Airway epithelial cell (primary cell): ENCODE measurements around the gene ULBP1. TPM values are rescaled to one million over a fixed set of nuclear protein-coding genes. Genes with fewer than 3 reads are reported as not detected.

Experiments
- total RNA-seq: library from RNA; depleted of rRNA; stranded (reverse); fragments of >200 nt; gene quantifications from 2 replicates; pipeline ENCODE4 v1.2.3, GENCODE V29; 2015

The ULBP1 gene
- total RNA-seq = 0.05 and 0.28 TPM in 2 replicates

DNA sequence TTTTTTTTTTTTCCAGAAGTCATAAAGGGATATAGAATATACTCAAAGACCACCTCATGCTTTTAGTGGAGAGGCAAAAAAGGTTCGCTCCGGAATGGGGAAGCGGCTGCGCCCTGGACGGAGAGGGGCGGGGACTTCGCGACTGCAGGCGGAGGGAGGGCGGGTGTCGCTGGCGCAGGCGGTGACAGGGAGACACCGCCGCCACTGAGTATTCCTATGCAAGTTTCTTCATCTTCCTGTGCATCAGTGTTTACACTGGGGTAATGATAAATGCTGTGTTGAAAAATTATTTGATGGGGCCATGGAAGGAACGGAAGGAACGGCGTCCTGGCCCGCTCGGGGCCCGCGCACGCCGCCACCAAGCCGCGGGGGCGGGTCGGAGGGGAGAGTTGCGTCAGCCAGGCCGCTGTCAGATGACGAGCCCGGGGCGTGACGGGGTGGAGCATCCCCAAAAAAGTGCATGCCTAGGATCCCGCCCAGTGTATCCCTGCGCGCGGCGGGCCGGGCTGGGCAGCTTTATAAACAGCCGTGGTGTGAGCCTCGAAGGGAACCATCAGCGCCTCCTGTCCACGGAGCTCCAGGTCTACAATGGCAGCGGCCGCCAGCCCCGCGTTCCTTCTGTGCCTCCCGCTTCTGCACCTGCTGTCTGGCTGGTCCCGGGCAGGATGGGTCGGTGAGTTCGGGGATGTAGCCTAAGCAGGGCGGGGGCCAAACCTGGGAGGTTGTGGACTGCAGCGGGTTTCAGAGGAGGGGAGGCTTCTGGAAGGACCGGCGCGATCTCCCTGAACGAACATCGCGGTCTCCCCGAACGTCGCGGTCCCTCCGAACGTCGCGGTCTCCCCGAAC is at the start of gene ULBP1:
TSS of gene ULBP1 (plus strand) at position 482 of the 846 bp plus-strand sequence. CDS start at position 589, 107 bp downstream.

GRCh38 chr6:149922642-149923326 is 41.0 kb upstream of the ULBP1 start, which contains the start of gene RAET1G:
Gene RAET1G, minus strand, starts transcription at chr6:149923121. Its CDS starts 111 bp downstream, at chr6:149923010.

GRCh38 chr6:149941583-149942460 is 21.9 kb upstream of the ULBP1 start, which contains the start of gene ULBP2:
Gene ULBP2, plus strand, starts transcription at chr6:149942014. Its CDS starts 59 bp downstream, at chr6:149942073.

Other genes with a start within 250 kb of the ULBP1 start
- gene LATS1, start 245.8 kb upstream of the ULBP1 start, total RNA-seq = 7.4 and 14.6 TPM in 2 replicates
- 12.4 and 20.5 TPM in 2 replicates for gene NUP43, start 217.4 kb upstream of the ULBP1 start, total RNA-seq
- gene PCMT1, start 214.2 kb upstream of the ULBP1 start, total RNA-seq = 140 and 179 TPM in 2 replicates
- 87.3 and 103 TPM in 2 replicates for gene LRP11, start 99.6 kb upstream of the ULBP1 start, total RNA-seq
- gene RAET1E, start 65.8 kb upstream of the ULBP1 start, total RNA-seq = 13.7 and 16.3 TPM in 2 replicates
- gene RAET1G, start 40.8 kb upstream of the ULBP1 start, total RNA-seq = 30.8 and 34.7 TPM in 2 replicates
- gene ULBP2, start 21.9 kb upstream of the ULBP1 start, total RNA-seq = 13.0 and 14.1 TPM in 2 replicates
- gene RAET1L, start 61.6 kb downstream of the ULBP1 start, total RNA-seq = 23.0 and 27.2 TPM in 2 replicates
- 12.1 and 14.7 TPM in 2 replicates for gene ULBP3, start 105.2 kb downstream of the ULBP1 start, total RNA-seq
- gene PPP1R14C, start 179.1 kb downstream of the ULBP1 start, total RNA-seq = 89.3 and 94.6 TPM in 2 replicates